Breast epithelium (tissue), 4 donors: Measurements from ENCODE around the gene CFAP45. TPM values are rescaled to one million over a fixed set of nuclear protein-coding genes. Genes with fewer than 3 reads are reported as not detected.

ENCODE experiments used
- DNase-seq, 2 donors: peaks; one replicate each; pipeline ENCODE4 v3.0.0-alpha.2; 2019; ENCODE audit warnings: low spot score in 2 of 2
- H3K27ac ChIP-seq, 2 donors: fragments of 200-600 bp; sonication (generic) in 1 of 2; one replicate each; pipeline ENCODE4 v1.5.1; 2016 to 2019; ENCODE audit warnings: mild to moderate bottlenecking in 1 of 2
- H3K27me3 ChIP-seq, 2 donors: fragments of 200-600 bp; sonication (generic) in 1 of 2; one replicate each; pipeline versions ENCODE4 v1.5.1 to v1.6.0; 2017 to 2019; ENCODE audit warnings: control low read depth in 1 of 2, mild to moderate bottlenecking in 1 of 2
- H3K36me3 ChIP-seq: fragments of 200-600 bp; one replicate; pipeline ENCODE4 v1.5.1; 2019
- H3K4me1 ChIP-seq, 2 donors: fragments of 200-600 bp; sonication (generic); one replicate each; pipeline ENCODE4 v1.5.1; 2016 to 2019; ENCODE audit warnings: control low read depth in 1 of 2
- H3K4me3 ChIP-seq, 3 donors: fragments of 200-600 bp; sonication (generic); 1 replicate in 2 of 3; 2 replicates in 1 of 3; pipeline ENCODE4 v1.5.1; 2016 to 2019; ENCODE audit warnings: mild to moderate bottlenecking in 3 of 3, moderate library complexity in 2 of 3
- H3K9me3 ChIP-seq, 2 donors: fragments of 200-600 bp; sonication (generic) in 1 of 2; one replicate each; pipeline ENCODE4 v1.5.1; 2016 to 2019; ENCODE audit warnings: control low read depth in 1 of 2
- CTCF ChIP-seq, 3 donors: fragments of 450-650 bp; IDR thresholded peaks; one replicate each; pipeline ENCODE4 v1.5.1; 2016 to 2017; ENCODE audit warnings: antibody characterized with exemption in 3 of 3, mild to moderate bottlenecking in 3 of 3, moderate library complexity in 3 of 3
- POLR2A ChIP-seq: fragments of 450-650 bp; IDR thresholded peaks from one replicate; pipeline ENCODE4 v1.6.1; 2016; ENCODE audit warnings: antibody characterized with exemption, mild to moderate bottlenecking, moderate library complexity
- POLR2AphosphoS5 ChIP-seq, 3 donors: sonication (generic); formaldehyde crosslinking; IDR thresholded peaks; one replicate each; pipeline ENCODE4 v1.6.1; 2017; ENCODE audit warnings: antibody characterized with exemption in 3 of 3
- intact Hi-C: fragments of 100-400 bp; cut with DNase I; formaldehyde crosslinking; loops from one replicate; pipeline ENCODE4 v1.15.1; 2023; ENCODE audit warnings: low total_unique reads
- total RNA-seq, 3 donors: library from RNA; depleted of rRNA; stranded (reverse); fragments of >200 nt; gene quantifications; one replicate each; pipeline ENCODE4 v1.1.0, GENCODE V29; 2016

The CFAP45 gene
- total RNA-seq, 3 donors from 2014 or later, result 0.80 to 2.6 (median 2.6) TPM

- no peaks in the 10 kb centered on the region for H3K9me3 ChIP-seq
- intact Hi-C loops, result no loop called here
- no peak overlapping the region for H3K27ac ChIP-seq
- no peaks in the 10 kb centered on the region for H3K27me3 ChIP-seq
- no peaks in the 10 kb centered on the region for H3K36me3 ChIP-seq
- TF ChIP-seq POLR2AphosphoS5 (IDR thresholded peaks at IDR 0.05), result no peak
- TF ChIP-seq POLR2A, result no peak
- no peak for TF ChIP-seq CTCF (IDR thresholded peaks at IDR 0.05)
- no peaks in the 10 kb centered on the region for H3K4me1 ChIP-seq
- no peak for DNase-seq
- H3K4me3 ChIP-seq, result no peak overlapping the region
Measured at GRCh38 chr1:159841749-159842148, 58.2 kb downstream of the CFAP45 start.

- no peaks in the 10 kb centered on the region for H3K36me3 ChIP-seq
- DNase-seq, result no peak
- intact Hi-C loops, result no loop called here
Measured at GRCh38 chr1:159839116-159839849, 60.7 kb downstream of the CFAP45 start.

GRCh38 chr1:159838715-159839114 lies 61.2 kb downstream of the CFAP45 start:
- no peaks in the 10 kb centered on the region for H3K9me3 ChIP-seq
- no peak overlapping the region for H3K27ac ChIP-seq
- H3K4me3 ChIP-seq, result no peak overlapping the region
- no peaks in the 10 kb centered on the region for H3K4me1 ChIP-seq
- no peak for DNase-seq
- TF ChIP-seq CTCF (IDR thresholded peaks at IDR 0.05) (no peak), POLR2A (no peak), POLR2AphosphoS5 (IDR thresholded peaks at IDR 0.05) (no peak)
- no peaks in the 10 kb centered on the region for H3K36me3 ChIP-seq
- no peaks in the 10 kb centered on the region for H3K27me3 ChIP-seq
- intact Hi-C loops, result no loop called here

More at GRCh38 chr1:159839116-159839849, 60.7 kb downstream of the CFAP45 start:
- no peaks in the 10 kb centered on the region for H3K9me3 ChIP-seq
- TF ChIP-seq POLR2A (no peak), POLR2AphosphoS5 (IDR thresholded peaks at IDR 0.05) (no peak), CTCF (IDR thresholded peaks at IDR 0.05) (no peak)
- H3K4me1 ChIP-seq, result no peaks in the 10 kb centered on the region
- no peak overlapping the region for H3K4me3 ChIP-seq
- no peaks in the 10 kb centered on the region for H3K27me3 ChIP-seq
- no peak overlapping the region for H3K27ac ChIP-seq

DNA sequence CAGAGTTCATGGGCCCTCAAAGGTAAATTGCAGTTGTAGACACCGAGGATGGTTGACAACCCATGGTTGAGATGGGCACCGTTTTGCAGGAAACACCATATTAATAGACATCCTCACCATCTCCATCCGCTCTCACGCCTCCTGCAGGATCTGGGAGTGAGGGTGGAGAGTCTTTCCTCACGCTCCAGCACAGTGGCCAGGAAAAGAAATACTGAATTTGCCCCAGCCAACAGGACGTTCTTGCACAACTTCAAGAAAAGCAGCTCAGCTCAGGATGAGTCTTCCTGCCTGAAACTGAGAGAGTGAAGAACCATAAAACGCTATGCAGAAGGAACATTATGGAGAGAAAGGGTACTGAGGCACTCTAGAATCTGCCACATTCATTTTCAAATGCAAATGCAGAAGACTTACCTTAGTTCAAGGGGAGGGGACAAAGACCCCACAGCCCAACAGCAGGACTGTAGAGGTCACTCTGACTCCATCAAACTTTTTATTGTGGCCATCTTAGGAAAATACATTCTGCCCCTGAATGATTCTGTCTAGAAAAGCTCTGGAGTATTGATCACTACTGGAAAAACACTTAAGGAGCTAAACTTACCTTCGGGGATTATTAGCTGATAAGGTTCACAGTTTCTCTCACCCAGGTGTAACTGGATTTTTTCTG lies 64.0 kb downstream of the CFAP45 start:
- TF ChIP-seq CTCF (IDR thresholded peaks at IDR 0.05), result no peak
- no peak for TF ChIP-seq POLR2AphosphoS5 (IDR thresholded peaks at IDR 0.05)
- no peak for TF ChIP-seq POLR2A
- Histone ChIP-seq H3K9me3 (no peaks in the 10 kb centered on the region), H3K27me3 (no peaks in the 10 kb centered on the region), H3K4me3 (no peak overlapping the region), H3K27ac (no peak overlapping the region), H3K36me3 (no peaks in the 10 kb centered on the region), H3K4me1 (no peaks in the 10 kb centered on the region)
- no peak for DNase-seq
- intact Hi-C loops, result no loop called here

DNA sequence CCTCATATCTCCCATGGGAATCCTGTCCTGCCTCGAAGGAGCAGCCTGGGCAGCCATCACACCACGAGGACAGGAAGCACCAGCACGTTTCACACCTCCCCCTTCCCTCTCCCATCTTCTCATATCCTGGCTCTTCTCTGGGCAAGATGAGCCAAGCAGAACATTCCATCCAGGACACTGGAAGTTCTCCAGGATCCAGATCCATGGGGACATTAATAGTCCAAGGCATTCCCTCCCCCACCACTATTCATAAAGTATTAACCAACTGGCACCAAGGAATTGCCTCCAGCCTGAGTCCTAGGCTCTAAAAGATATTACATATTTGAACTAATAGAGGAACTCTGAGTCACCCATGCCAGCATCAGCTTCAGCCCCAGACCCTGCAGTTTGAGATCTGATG lies 64.6 kb downstream of the CFAP45 start:
- no peak overlapping the region for H3K4me3 ChIP-seq
- no peaks in the 10 kb centered on the region for H3K4me1 ChIP-seq
- H3K9me3 ChIP-seq, result no peaks in the 10 kb centered on the region
- intact Hi-C loops, result no loop called here
- H3K27me3 ChIP-seq, result no peaks in the 10 kb centered on the region
- H3K27ac ChIP-seq, result no peak overlapping the region
- no peak for TF ChIP-seq CTCF (IDR thresholded peaks at IDR 0.05)
- TF ChIP-seq POLR2AphosphoS5 (IDR thresholded peaks at IDR 0.05), result no peak
- TF ChIP-seq POLR2A, result no peak
- no peak for DNase-seq
- H3K36me3 ChIP-seq, result no peaks in the 10 kb centered on the region
